HG03521 (cell line): ENCODE results near the gene GDF3.
"Not testable (repeated sequence)": the region's sequence is repeated elsewhere in the genome, so short reads cannot be mapped to it uniquely, and the experiment has no call there.

Experiments
- ATAC-seq: cut with Tn5 transposase; IDR thresholded peaks from one replicate; pipeline ENCODE4 v1.9.1; 2021; ENCODE audit warnings: mild to moderate bottlenecking, moderate library complexity; ENCODE audit not compliant: unreplicated experiment

The GDF3 gene

DNA sequence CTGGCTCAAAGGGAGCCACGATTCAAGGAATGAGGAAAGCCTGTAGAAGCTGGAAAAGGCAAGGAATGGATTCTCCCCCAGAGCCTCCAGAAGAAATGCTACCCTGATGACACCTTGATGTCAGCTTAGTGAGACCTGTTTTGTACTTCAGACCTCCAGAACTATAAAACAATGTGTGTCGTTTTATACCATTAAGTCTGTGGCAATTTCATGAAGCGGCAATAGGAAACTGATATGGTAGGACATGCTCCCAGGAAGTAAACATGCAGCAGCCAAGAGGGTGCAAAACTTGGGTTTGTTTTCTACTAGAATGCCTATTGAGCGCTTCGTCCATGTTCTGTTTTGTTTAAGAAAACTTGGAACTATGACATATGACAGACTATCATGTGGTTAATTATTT, 27.4 kb downstream of the GDF3 start:
- ATAC-seq, result no peak

DNA sequence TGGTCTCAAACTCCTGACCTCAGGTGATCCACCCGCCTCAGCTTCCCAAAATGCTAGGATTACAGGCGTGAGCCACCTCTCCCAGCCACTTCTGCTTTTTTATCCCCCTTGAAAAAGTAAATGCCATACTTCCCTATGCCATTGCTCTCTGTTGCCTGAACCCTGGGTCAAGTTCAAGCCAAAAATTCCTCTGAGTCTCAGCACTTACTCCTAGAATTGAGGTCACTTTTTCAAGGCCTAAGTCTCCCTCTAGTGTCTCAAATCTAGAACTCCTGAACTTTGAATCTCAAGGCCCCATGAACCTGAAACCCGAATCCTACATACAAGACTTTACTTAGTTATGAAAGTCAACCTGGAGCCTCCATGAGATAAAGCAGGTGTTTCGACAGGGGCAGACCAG, 28.4 kb downstream of the GDF3 start:
- no peak for ATAC-seq

GRCh38 chr12:7666595-7666994, 29.0 kb downstream of the GDF3 start:
- ATAC-seq, result no peak

DNA sequence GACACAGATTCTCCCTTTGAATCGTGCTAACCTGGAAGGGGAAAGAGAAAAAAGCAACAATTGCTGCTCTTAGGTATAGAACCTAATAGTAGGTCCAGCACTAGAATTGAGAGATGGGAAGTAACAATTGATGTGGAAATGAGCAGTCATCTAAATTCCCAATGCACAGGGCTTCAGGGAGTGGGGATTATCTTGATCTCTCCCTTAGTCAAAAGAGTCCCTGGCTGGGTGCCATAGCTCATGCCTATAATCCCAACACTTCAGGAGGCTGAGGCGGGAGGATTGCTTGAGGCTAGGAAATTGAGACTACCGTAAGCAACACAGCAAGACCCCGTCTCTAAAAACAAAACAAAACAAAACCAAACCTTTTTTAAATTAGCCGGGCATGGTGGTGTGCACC, 33.8 kb downstream of the GDF3 start:
- ATAC-seq, result no peak

DNA sequence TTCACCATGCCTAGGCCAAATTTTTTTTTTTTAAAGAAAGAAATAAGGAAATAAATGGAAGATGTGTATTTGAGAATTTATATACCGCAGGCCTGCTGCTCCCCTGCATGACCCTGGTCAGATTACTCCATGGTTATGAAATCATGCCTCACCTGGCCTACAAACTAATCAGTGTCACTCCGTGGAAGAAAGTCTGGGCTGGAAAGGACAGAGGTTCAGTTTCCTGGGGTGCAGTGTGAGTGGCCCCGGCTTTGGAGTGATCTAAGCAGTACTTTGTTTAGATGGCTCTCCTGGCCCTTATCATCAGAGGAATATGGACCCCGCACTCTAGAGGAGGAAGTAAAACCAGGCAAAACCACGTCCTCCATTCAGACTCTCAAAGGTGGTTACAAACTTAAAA, 39.5 kb downstream of the GDF3 start:
- no peak for ATAC-seq

GRCh38 chr12:7650091-7650490, 45.5 kb downstream of the GDF3 start:
- no peak for ATAC-seq

- ATAC-seq, result no peak
Measured at GRCh38 chr12:7647071-7647470, 48.5 kb downstream of the GDF3 start.

DNA sequence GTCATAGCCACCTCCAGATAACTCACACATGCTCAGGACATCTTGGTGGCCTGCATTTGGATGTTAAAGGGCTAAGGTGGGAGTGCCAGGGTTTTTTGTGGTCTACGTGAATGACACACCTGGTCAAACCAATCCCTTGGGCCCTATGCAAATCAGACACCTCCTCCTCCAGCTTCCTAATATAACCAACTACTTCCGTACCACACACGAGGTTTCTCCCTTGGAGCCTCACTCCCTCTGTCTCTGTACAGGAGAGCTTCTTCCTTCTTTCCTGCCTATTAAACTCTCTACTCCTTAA, 49.4 kb downstream of the GDF3 start:
- ATAC-seq, result no peak

- no peak for ATAC-seq
Measured at GRCh38 chr12:7645395-7646177, 50.0 kb downstream of the GDF3 start.

GRCh38 chr12:7642876-7643309, 52.7 kb downstream of the GDF3 start:
- no peak for ATAC-seq

- no peak for ATAC-seq
Measured at GRCh38 chr12:7642287-7642686, 53.3 kb downstream of the GDF3 start.

GRCh38 chr12:7640123-7640995, 55.2 kb downstream of the GDF3 start:
- ATAC-seq, result not testable (repeated sequence)
